GM18502 (cell line): ENCODE measurements around the gene SLC22A13.
"Not testable (repeated sequence)": the region's sequence is repeated elsewhere in the genome, so short reads cannot be mapped to it uniquely, and the experiment has no call there.

Source experiments
- ATAC-seq: cut with Tn5 transposase; IDR thresholded peaks from one replicate; pipeline ENCODE4 v1.9.1; 2021; ENCODE audit warnings: mild to moderate bottlenecking; ENCODE audit not compliant: unreplicated experiment, poor library complexity

SLC22A13 gene

DNA sequence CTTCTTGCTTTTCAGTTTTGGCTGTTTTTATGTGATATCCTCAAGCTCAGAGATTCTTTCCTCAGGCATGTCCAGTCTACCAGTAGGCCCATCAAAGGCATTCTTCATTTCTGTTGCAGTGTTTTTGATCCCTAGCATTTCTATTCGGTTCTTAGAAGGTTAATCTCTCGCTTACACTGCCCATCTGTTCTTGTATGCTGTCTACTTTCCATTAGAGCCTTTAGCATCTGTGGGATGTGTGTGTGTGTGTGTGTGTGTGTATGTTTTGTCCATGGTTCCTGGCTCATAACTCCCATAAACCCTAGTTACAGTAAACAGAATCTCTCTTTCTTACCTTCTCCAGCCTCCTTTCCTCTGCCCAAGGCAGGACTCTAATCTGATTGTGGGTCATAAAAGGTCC lies 5.1 kb upstream of the SLC22A13 start:
- ATAC-seq: no peak

GRCh38 chr3:38264353-38264771 lies 1.2 kb upstream of the SLC22A13 start:
- no peak for ATAC-seq

DNA sequence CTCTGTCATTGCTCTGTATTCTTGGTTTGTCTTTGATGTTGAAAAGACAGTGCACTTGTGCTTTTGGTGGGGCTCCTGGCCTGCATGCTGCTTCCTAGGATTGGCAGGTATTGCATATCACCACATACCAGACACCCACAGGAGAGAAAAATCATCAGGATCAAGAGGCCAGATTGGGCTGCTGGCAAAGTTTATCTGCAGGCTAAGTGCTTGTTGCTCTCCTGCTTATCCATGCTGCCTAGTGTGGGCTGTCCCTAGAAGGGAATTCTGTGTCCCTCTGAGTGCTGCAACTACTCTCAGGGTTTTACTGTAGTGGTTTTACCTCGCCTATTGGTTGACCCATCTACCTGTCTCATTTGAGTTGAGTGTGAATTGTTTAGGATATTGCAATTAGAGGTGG lies 833 bp upstream of the SLC22A13 start:
- no peak for ATAC-seq

DNA sequence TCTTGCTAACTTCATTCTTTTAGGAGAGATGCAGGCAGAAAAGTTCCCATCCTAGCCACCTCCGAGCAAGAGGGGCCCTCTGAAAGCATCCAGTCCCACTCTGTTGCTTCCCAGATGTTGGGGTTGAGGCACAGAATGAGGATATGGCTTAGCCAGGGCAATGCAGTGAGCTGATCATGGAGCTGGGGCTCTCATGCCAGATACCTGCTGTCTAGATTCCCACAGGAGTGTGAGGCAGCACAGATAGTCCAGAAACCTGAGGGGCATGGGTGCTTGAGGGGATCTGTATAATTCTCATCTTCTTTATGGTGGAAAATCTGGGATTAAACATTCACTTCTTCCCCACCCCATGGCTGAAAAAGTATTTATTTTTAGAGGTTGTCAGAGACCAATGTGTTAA lies 1.2 kb downstream of the SLC22A13 start:
- no peak for ATAC-seq

DNA sequence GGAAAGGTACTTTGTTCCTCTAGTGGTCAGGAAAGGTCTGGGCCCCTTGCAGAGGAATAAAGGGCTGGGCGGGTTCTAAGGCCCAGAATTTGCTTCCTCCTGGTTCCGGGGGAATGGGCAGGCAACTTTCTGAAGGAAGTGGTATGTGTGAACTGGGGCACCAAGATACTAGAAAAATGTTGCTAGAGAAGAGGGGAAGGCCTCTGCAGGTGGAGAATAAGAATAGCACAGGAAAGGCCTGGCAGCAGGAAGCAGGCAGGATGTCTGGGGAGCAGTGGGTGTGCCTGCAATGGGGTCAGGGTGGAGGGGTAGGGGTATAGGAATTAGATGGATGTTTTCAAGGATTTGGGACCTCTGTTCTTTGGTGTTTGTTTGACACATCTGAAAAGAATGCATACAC lies 2.0 kb downstream of the SLC22A13 start:
- no peak for ATAC-seq

DNA sequence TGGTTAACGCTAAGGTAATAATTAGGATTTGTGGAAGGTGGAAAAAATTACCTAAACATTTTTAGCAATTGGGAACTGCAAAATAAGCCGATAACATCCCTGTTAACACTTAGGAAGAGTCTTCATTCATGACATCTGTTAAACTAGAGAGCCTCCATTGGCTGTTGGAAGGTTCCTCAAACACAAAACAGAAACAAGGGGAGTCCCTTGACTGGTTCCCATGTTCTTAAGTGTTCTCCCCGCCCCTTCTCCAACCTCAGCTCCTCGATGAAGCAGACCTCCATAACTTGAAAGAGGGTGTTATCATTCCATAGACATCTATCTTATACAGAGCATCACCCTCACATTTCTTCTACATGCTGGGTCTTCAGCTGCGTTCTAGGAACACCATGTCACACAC lies 2.5 kb downstream of the SLC22A13 start:
- ATAC-seq: no peak

DNA sequence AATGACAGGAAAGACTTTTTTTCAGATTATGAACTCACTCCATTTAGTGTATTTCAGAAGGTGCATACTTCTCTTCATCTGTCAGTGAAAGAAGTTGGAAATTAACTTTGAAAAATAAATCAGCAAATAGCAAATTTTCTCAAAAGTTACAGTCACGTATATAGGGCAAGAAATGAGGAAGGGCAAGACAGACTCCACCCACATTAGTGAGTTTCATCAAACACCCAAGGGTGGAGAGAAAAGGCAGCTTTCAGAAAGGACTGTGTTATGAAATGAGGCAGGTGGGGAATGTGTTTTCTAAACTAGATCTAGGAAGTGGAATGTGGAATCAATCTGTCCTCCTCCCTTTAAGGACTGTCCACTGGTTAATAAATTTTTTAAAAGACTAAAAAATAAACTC lies 2.9 kb downstream of the SLC22A13 start:
- ATAC-seq: no peak

DNA sequence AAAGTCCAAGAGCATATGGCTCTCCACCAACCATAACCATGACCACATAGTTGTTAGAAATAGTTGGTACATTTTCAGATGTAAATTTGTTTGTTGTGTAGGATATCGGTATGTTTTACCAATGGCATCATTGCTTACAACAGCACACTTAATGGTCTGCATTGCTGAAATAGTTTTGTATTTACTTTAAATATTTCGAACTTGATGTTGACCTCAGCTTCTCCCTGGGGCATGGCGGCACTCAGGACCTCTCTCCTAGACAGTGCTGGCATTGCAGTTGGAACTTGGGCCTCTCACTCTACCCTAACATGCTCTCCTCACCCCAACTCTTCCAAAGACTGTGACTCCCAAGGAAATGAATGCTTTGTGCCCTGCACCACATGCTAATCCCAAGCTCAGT lies 5.0 kb downstream of the SLC22A13 start:
- no peak for ATAC-seq

GRCh38 chr3:38271553-38271952 lies 5.9 kb downstream of the SLC22A13 start:
- no peak for ATAC-seq

DNA sequence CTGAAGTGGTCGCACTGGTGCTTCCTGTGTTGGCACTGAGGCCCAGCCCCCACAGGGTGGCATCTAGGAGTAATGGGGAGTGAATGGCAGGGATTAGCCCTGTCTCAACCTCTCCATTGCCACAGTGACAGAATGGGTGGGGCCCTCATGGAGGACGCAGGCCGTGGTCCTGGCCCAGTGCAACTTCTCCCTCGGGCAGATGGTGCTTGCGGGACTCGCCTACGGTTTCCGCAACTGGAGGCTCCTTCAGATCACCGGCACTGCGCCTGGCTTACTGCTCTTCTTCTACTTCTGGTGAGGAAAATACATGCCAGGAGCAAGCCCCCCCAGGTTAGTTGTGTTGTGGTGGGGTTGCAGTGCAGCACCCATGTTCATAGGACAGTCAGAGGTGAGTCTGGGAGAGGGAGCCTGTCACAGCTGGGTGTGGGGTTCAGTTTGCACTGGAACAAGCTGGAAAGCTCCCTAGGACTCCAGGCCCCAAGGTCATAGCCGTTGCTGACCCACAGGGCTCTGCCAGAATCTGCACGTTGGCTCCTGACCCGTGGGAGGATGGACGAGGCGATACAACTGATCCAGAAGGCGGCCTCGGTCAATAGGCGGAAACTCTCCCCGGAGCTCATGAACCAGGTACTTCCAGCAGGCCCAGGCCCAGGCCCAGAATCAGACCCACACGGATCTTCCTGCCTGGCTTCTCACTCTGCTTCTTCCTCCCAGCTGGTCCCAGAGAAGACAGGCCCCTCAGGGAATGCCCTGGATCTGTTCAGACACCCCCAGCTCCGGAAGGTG lies 9.4 kb downstream of the SLC22A13 start:
- ATAC-seq: no peak

- ATAC-seq: no peak
These were observed 10.0 kb downstream of the SLC22A13 start for GRCh38 chr3:38275658-38276057.

- no peak for ATAC-seq
These were observed 10.7 kb downstream of the SLC22A13 start for GRCh38 chr3:38276081-38276916.

DNA sequence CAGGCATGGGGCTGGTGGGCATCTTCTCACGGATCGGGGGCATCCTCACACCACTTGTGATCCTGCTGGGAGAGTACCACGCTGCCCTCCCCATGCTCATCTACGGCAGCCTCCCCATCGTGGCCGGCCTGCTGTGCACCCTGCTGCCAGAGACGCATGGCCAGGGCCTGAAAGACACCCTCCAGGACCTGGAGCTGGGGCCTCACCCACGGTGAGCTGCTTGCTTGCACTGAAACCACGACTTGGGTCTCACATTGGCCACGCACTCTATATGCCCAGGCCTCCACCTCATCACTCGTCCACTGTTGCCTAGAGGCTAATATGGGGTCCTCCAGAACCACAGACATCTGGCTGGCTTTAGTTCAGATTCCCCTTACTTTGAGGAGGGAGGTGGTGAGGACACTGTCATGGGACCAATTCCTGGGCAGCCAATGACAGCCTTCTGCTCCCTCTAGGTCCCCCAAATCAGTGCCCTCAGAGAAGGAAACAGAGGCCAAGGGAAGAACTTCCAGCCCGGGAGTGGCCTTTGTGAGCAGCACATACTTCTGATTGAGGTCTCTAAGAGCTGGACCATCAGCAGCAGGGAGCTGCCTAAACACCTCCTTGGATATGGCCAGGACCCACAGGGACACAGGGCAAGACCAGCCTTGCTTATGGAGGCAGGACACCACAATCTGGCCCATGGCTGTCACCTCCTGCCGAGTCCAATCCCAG lies 11.5 kb downstream of the SLC22A13 start:
- no peak for ATAC-seq

DNA sequence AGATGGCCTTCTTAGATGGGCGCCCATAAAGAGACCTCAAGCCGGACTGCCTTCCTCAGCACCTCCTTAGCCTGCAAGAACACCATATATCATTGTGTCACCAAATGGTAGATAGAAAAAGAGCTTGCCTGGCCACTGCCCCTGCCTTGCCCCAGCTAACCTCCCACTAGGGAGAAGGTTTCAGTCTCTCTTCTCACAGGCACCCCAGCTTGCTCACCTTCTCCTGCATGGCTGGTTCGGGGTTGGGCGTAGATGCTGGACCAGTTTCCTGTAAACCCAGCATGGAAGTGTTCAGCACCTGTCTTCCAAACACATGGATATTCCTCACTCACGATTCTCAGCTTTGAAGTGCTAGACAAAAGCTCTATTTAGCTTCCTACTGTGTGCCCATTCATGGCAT lies 13.2 kb downstream of the SLC22A13 start:
- ATAC-seq: no peak

- ATAC-seq: no peak
These were observed 16.5 kb downstream of the SLC22A13 start, which contains the start of gene SLC22A14 for GRCh38 chr3:38281895-38282686. Gene SLC22A14 (plus strand): TSS chr3:38282294. CDS start chr3:38306027, 23,733 bp downstream.

DNA sequence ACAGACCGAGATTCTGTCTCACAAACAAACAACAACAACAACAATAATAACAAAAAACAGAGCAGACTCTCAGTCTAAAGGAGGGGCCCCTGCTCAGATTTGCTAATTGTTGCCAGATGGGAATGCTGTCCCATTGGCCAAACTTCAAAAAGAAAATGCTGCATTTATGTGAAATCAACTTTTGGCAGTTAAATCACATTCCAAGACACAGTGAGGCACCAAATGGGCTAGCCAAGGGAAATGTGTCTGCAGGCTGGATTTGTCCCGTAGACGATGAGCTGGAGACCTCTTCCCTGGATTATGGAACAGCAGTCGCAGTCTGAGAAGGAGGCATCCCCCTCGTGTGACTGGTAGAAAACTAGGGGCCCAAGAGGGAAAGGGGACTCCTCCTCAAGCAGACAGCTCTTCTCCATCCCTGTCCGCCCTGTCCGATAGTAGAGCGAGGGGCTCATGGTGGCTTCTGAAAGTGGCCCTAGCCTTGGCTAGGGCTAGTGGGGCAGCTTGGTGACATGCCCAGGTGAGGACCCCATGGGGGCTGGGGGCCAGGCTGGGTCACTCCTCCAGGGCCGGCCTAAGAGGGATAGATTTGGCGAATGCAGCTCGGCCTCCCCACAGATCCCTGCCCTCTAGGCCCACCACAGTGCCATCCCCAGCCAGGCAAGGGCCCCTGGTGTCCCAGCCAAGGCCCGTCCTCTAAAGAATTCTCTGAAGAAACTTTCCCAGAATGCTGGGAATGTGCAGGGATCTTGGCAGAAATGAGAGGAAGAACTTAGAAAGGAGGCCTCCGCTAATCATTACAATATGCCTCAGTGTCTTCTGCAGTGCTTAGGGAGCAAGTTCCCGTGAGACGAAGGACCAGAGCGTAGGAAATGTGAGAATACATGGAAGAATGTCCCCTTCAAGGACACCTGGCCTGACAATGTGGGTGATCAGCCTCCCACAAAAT lies 18.5 kb downstream of the SLC22A13 start:
- ATAC-seq: no peak

- no peak for ATAC-seq
These were observed 19.1 kb downstream of the SLC22A13 start for GRCh38 chr3:38284756-38285150.

GRCh38 chr3:38289286-38290217 lies 23.9 kb downstream of the SLC22A13 start:
- not testable (repeated sequence) for ATAC-seq
